ENCODE measurements around the gene DUSP8. TPM values are rescaled to one million over a fixed set of nuclear protein-coding genes. Genes with fewer than 3 reads are reported as not detected.
A peak's percentile ranks its signal among the peaks of the same experiment; 100 is the strongest.
"Not testable (repeated sequence)": the region's sequence is repeated elsewhere in the genome, so short reads cannot be mapped to it uniquely, and the experiment has no call there.

The DUSP8 gene
- total and polyA plus RNA-seq, 12 donors: 5.9 to 53.5 (median 18.9) TPM

- Histone ChIP-seq H3K4me1 (peaks cover 0 to 18% (median 0%) of the 10 kb centered on the region in 9 donors), H3K4me3 (no peak within 1 kb of the TSS), H3K27me3 (peaks cover 0 to 18% (median 3%) of the 10 kb centered on the region in 7 donors), H3K36me3 (no peaks in the 10 kb centered on the region), H3K9me3 (no peaks in the 10 kb centered on the region), H3K27ac (no peak within 1 kb of the TSS)
- intact Hi-C loops (cut with DNase I): no loop called here
- TF ChIP-seq CTCF (IDR thresholded peaks at IDR 0.05): no peak
- DNase-seq: no peak
- WGBS, 2 donors: 72 to 84% methylated on average over 4 of the region's 4 CpGs
- no peak for ATAC-seq
Measured at GRCh38 chr11:1597994-1598380, 25.9 kb upstream of the DUSP8 start, which contains the start of gene KRTAP5-2. Gene KRTAP5-2, minus strand, starts transcription at chr11:1598294. Its CDS starts 44 bp downstream, at chr11:1598250.

- intact Hi-C loops (cut with DNase I): no loop called here
- H3K36me3 ChIP-seq: no peaks in the 10 kb centered on the region
- no peak for TF ChIP-seq CTCF (IDR thresholded peaks at IDR 0.05)
- WGBS, 2 donors: 86 to 87% methylated on average over 10 of the region's 10 CpGs
- ATAC-seq: no peak
- peaks cover 0 to 18% (median 3%) of the 10 kb centered on the region in 7 donors for H3K27me3 ChIP-seq
- H3K4me3 ChIP-seq: no peak overlapping the region
- H3K27ac ChIP-seq: no peak overlapping the region
- H3K4me1 ChIP-seq: peaks cover 0 to 18% (median 0%) of the 10 kb centered on the region in 9 donors
- DNase-seq: no peak
- H3K9me3 ChIP-seq: no peaks in the 10 kb centered on the region
Measured at GRCh38 chr11:1597331-1597993, 25.4 kb upstream of the DUSP8 start.

GRCh38 chr11:1596576-1597121, 24.6 kb upstream of the DUSP8 start:
- H3K4me3 ChIP-seq; H3K36me3 ChIP-seq; DNase-seq; H3K9me3 ChIP-seq; H3K27ac ChIP-seq; intact Hi-C loops (cut with DNase I): not testable (repeated sequence)
- Histone ChIP-seq H3K27me3 (peaks cover 0 to 18% (median 3%) of the 10 kb centered on the region in 7 donors), H3K4me1 (peaks cover 0 to 18% (median 0%) of the 10 kb centered on the region in 9 donors)
- ATAC-seq: peak in 4 of 8 donors; percentile 41 to 59 (median 52)
- 56 to 62% methylated on average over 19 of the region's 19 CpGs for WGBS, 2 donors

GRCh38 chr11:1595994-1596575, 24.0 kb upstream of the DUSP8 start:
- H3K27ac ChIP-seq; DNase-seq; H3K4me3 ChIP-seq; H3K36me3 ChIP-seq; H3K9me3 ChIP-seq; intact Hi-C loops (cut with DNase I): not testable (repeated sequence)
- Histone ChIP-seq H3K27me3 (peaks cover 0 to 19% (median 3%) of the 10 kb centered on the region in 7 donors), H3K4me1 (peaks cover 0 to 18% (median 0%) of the 10 kb centered on the region in 9 donors)
- 47% methylated on average over 11 of the region's 11 CpGs for WGBS, 2 donors
- ATAC-seq: peak in 5 of 8 donors; percentile 16 to 72 (median 49)

GRCh38 chr11:1592628-1593027, 20.6 kb upstream of the DUSP8 start:
- DNase-seq (no peak), ATAC-seq (no peak)
- peaks cover 0 to 21% (median 3%) of the 10 kb centered on the region in 7 donors for H3K27me3 ChIP-seq
- no peak for TF ChIP-seq CTCF (IDR thresholded peaks at IDR 0.05)
- WGBS, 2 donors: 81 to 85% methylated on average over 9 of the region's 9 CpGs
- H3K27ac ChIP-seq: no peak overlapping the region
- no peaks in the 10 kb centered on the region for H3K36me3 ChIP-seq
- peaks cover 0 to 23% (median 4%) of the 10 kb centered on the region in 9 donors for H3K4me1 ChIP-seq
- no peak overlapping the region for H3K4me3 ChIP-seq
- intact Hi-C loops (cut with DNase I): no loop called here
- H3K9me3 ChIP-seq: peaks cover 0 to 6% (median 0%) of the 10 kb centered on the region in 11 donors

All from heart right ventricle (tissue), 16 donors.